HG02642 (cell line): ENCODE results near the gene TMTC2.

Source experiments
- ATAC-seq: cut with Tn5 transposase; IDR thresholded peaks from one replicate; pipeline ENCODE4 v1.9.1; 2021; ENCODE audit warnings: mild to moderate bottlenecking; ENCODE audit not compliant: unreplicated experiment, poor library complexity

The TMTC2 gene

DNA sequence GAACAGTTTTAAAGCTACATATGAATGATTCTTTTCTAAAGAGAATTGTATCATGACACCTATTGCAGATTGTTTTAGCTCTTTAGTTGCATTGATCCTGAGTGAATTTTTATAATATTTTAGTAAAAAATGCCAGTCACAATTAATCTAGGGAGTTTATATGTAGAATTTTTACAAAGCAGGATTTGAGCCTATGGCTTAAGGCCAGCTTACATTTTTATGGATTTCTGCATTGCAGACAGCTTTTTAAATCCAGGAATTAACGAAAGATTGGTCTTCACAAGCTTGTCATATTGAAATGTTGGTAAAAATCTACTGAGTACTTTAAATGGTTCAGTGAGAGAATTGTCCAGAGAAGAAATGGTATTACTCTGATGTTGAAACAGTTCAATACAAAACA is 358.0 kb downstream of the TMTC2 start:
- no peak for ATAC-seq

- no peak for ATAC-seq
Measured at GRCh38 chr12:83046019-83046418, 359.3 kb downstream of the TMTC2 start.

- ATAC-seq, result no peak
Measured at GRCh38 chr12:83049306-83049705, 362.6 kb downstream of the TMTC2 start.

DNA sequence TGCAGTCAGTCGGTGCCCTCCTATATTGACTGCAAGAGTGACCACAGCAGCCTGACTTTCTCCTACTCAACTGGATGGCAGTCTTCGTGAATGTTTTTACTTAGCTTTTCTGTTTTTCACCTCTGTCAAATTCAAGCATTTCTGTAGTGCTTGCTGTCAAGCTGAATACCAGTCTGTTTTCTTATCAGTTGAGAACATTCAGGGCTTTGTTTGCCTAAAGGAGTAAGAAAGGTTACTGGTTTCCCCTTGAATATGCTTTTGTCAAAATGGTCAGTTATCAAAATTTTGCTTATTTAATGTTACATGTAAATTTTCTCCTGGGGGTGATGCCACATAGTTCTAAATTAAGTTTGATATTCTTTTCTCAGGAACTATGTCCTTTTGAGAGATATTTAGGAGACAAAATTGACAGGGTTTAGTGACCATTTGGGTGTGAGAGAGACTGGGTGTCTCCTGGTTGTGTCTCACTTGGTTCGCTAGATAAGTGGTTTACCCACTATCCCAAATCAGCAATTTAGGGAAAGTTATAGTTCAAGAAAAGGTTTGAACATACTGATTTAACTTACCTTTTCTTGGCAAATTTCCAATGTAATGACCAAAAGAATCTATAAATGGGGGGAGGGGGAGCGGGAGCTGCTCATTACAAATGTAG is 366.3 kb downstream of the TMTC2 start:
- ATAC-seq, result no peak

GRCh38 chr12:83057436-83057835 is 370.7 kb downstream of the TMTC2 start:
- no peak for ATAC-seq

DNA sequence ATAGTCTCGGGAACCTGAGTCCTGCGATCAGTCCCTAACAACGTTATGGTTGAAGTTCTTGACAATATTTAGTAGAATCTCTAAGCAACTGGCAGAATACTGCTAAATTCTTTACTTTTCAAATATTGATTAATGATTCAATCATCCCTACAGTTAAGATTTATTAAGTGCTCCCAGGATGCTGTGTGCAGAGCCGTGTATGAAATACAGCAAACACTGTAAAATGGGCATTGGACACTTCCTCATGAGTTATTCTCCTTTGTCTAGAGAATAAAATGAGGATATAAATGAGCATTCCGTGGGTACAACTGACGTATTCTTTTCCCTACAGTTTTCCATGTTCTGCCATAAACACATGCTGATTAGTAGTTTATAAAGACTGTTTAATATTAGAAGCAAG is 372.4 kb downstream of the TMTC2 start:
- no peak for ATAC-seq

- ATAC-seq, result no peak
Measured at GRCh38 chr12:83065562-83065961, 378.9 kb downstream of the TMTC2 start.

GRCh38 chr12:83067981-83068380 is 381.3 kb downstream of the TMTC2 start:
- ATAC-seq, result no peak

DNA sequence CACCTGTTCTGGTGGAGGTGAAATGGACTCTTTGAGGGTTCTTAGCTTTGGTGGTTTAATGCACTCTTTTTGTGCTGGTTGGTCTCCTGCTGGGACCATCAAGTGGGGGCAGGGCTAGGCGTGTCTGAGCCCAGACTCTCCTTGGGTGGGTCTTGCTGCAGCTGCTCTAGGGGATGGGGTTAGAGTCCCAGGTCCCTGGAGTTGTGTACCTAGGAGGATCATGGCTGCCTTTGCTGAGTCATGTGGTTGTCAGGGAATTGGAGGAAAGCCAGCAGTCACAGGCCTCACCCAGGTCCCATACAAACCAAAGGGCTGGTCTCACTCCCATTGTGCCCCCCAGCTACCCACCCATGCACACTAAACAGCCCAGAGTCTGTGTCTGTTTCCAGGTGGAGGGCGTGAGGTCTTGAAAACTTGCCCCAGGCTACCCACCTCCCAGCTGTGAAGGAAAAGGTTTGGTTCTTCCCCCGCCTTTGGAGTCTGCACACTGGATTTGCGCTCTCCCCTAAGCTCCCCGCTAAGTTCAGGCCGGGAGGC is 387.7 kb downstream of the TMTC2 start:
- ATAC-seq, result no peak

DNA sequence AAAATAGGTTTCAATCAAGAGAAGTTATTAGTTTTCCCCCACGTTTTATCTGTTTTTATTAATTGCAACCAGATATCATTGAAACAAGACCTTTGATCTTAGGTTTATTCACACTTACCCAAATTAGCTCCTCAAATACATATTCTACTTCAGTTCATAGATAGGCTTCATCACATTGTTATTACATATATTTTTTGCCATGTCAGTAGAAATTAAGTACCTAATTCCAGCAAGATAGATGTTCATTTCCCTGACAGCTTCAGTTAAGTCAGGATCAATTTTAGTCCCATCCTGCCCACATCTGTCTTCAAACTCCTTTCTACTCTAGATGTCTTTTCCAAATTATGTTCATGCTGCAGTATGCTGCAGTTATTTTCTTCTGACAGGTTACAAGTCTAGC is 388.8 kb downstream of the TMTC2 start:
- no peak for ATAC-seq

DNA sequence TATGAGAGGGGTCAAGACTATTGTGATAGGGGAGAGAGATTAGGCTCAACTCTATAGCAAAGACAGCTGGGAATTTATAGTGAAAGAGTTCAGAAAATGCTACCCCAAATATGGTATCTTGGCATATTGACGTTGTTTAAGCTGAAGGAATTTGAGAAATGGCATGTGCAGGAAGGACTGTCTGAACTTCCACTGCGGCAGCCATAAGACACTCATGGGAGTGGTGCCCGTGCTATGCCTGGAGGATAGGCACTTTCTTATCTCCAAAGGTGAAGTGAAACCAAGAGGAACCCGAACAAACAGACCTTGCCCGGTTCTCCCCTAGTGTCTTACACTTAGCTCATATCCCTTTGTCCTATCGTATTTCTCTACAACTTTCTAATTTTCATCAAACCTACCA is 390.3 kb downstream of the TMTC2 start:
- no peak for ATAC-seq

GRCh38 chr12:83082690-83083276 is 396.1 kb downstream of the TMTC2 start:
- no peak for ATAC-seq

DNA sequence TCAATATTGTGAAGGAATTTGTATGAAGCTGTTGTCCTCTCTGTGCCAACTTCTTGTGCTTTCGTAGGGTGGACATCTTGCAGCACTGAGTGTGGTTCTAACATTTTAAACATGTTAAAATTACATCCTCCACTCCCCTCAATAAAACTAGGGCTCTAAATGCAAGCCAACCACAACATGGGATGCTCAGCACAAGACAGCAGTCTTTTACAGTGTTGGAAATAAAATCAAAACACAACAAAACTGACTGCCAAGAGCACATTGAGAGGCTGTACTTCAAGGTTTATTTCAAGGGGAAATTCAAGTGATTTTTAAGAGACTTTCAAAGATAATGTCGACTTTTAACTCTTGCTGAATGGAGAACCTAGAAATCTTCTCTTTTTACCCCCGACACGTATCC is 396.9 kb downstream of the TMTC2 start:
- no peak for ATAC-seq

- no peak for ATAC-seq
Measured at GRCh38 chr12:83084516-83085234, 398.0 kb downstream of the TMTC2 start.

- ATAC-seq, result no peak
Measured at GRCh38 chr12:83086023-83086422, 399.3 kb downstream of the TMTC2 start.

- no peak for ATAC-seq
Measured at GRCh38 chr12:83089575-83089974, 402.9 kb downstream of the TMTC2 start.

- ATAC-seq, result no peak
Measured at GRCh38 chr12:83092129-83092528, 405.4 kb downstream of the TMTC2 start.

DNA sequence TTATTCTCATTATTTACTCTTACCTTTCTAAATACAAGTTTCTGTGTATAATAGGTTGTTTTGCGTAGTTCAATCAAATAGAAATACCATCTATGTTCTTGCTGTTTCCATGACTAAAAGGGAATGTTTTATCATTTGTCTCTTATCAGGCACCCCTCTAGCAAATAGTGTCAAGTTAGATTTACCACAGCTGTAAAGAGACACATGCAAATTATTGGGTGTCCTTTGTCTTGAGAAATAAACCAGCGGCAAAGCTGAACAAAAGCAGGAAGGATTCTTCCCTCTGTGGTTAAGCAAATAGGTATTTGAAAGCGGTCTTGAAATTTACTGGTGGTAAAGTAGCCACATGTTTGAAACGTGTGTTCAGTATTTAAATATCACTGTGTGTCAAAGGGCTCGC is 405.9 kb downstream of the TMTC2 start:
- ATAC-seq, result no peak

- no peak for ATAC-seq
Measured at GRCh38 chr12:83093426-83093825, 406.7 kb downstream of the TMTC2 start.

DNA sequence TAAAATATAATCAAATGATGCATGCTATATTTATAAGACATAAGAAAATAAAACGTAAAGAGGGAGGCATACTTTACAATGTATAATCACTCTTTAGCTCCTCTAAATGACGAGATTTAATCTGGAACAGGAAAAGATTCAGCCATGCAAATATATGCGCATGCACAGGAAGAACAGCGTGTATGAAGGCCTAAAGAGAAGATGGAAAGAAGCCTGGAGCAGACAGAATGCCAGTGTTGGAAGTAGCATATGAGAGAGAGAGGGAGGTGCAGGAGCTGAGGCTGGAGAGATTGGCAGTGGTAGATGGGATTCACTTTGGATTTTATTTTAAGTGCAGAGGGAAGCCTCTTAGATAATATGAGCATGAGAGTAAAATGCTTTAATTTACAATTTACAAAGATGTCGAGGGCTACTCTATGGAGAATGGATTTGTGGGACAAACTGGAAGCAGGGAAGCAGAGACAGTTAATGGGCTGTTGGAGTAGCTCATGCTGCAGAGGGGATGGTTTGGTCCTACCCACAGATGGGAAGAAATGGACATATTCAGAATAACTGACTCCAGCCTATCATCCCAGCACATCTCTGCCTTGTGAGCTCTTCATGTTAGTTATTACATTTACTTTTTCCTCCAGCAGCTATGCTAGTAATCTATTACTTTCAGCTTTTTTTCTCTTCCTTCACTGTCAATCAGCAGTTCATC is 411.1 kb downstream of the TMTC2 start:
- ATAC-seq, result no peak

DNA sequence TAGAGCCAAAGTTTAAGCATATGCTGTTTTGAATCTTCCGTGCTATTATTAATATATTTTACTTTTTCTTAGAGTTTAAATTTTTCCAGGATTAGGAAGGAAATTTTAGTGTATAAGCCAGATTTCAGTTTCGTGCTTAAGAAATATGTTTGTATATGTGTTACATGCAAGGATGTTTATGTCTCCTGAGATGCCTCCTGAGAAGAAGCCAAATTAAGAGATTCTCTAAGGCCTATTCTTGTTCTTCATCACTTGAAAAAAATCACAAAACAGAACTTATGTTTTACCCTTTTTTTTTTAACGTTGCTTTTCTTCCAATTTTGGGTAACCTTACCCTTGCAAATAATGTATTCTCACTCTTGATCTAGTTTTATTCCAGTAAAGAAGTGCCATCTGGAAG is 412.7 kb downstream of the TMTC2 start:
- ATAC-seq, result no peak
